NCI-H524 treated with DMSO at 0.1 percent for 48 hours (cell line): ENCODE data around the gene VSIR.

ENCODE experiments used
- DNase-seq: peaks from one replicate; lab custom pipeline; 2025; lab: John Stamatoyannopoulos, UW

Gene VSIR

GRCh38 chr10:71713135-71714030 is 59.9 kb downstream of the VSIR start:
- no peak for DNase-seq

- no peak for DNase-seq
Observed at GRCh38 chr10:71712572-71713134, 60.7 kb downstream of the VSIR start.

- DNase-seq: no peak
Observed at GRCh38 chr10:71712170-71712569, 61.1 kb downstream of the VSIR start.

- no peak for DNase-seq
Observed at GRCh38 chr10:71711052-71711623, 62.2 kb downstream of the VSIR start.

- no peak for DNase-seq
Observed at GRCh38 chr10:71710519-71710918, 62.8 kb downstream of the VSIR start.

- DNase-seq: no peak
Observed at GRCh38 chr10:71708897-71709882, 64.1 kb downstream of the VSIR start.

GRCh38 chr10:71708301-71708703 is 65.0 kb downstream of the VSIR start:
- no peak for DNase-seq

- DNase-seq: no peak
Observed at GRCh38 chr10:71707240-71707789, 66.0 kb downstream of the VSIR start.

GRCh38 chr10:71706216-71707121 is 66.9 kb downstream of the VSIR start:
- no peak for DNase-seq

GRCh38 chr10:71705582-71705981 is 67.7 kb downstream of the VSIR start:
- no peak for DNase-seq

GRCh38 chr10:71704816-71705215 is 68.5 kb downstream of the VSIR start:
- no peak for DNase-seq

- no peak for DNase-seq
Observed at GRCh38 chr10:71703577-71703976, 69.7 kb downstream of the VSIR start.

- no peak for DNase-seq
Observed at GRCh38 chr10:71701496-71702132, 71.7 kb downstream of the VSIR start.

- no peak for DNase-seq
Observed at GRCh38 chr10:71700731-71701368, 72.5 kb downstream of the VSIR start.

- no peak for DNase-seq
Observed at GRCh38 chr10:71698737-71699136, 74.6 kb downstream of the VSIR start.

GRCh38 chr10:71697938-71698709 is 75.2 kb downstream of the VSIR start:
- no peak for DNase-seq
